GM12878 (cell line): Measurements from ENCODE around the gene TNFAIP1.

ENCODE experiments used
- ASH2L ChIP-seq: fragments of 300-600, 200-600 bp; sonication (generic); IDR thresholded peaks from 2 replicates; pipeline ENCODE4 v1.6.1; 2017; ENCODE audit warnings: low read depth, mild to moderate bottlenecking, borderline replicate concordance
- DPF2 ChIP-seq: fragments of 450-650 bp; IDR thresholded peaks from 2 replicates; pipeline ENCODE4 v1.6.1; 2017; ENCODE audit warnings: mild to moderate bottlenecking
- EP300 ChIP-seq, 2 experiments: fragments of 150-350 bp in 1 of 2; IDR thresholded peaks; 2 replicates each; pipeline ENCODE4 v1.6.1; 2011 to 2012; ENCODE audit warnings: low read depth in 2 of 2, low read length in 2 of 2, borderline replicate concordance in 1 of 2, improper control_type of control experiment in 1 of 2, inconsistent platforms in 1 of 2; ENCODE audit not compliant: control insufficient read depth in 1 of 2
- FOS ChIP-seq: IDR thresholded peaks from 3 replicates; pipeline ENCODE4 v1.6.1; 2011; ENCODE audit warnings: borderline replicate concordance; ENCODE audit not compliant: insufficient read length; ENCODE audit errors: extremely low read depth
- GABPA ChIP-seq: IDR thresholded peaks from 2 replicates; pipeline ENCODE4 v1.6.1; 2014; ENCODE audit warnings: antibody characterized with exemption, low read depth, mild to moderate bottlenecking, inconsistent platforms
- HDAC6 ChIP-seq: fragments of 200-600 bp; sonication (generic); IDR thresholded peaks from one replicate; pipeline ENCODE4 v1.8.0; 2017; ENCODE audit warnings: antibody characterized with exemption; ENCODE audit not compliant: unreplicated experiment
- MXI1 ChIP-seq: fragments of 150-350 bp; IDR thresholded peaks from 2 replicates; pipeline ENCODE4 v1.6.1; 2011; ENCODE audit warnings: low read depth, mild to moderate bottlenecking, inconsistent platforms, low read length, improper control_type of control experiment
- NR2C2 ChIP-seq: IDR thresholded peaks from 2 replicates; pipeline ENCODE4 v1.6.1; 2011; ENCODE audit warnings: borderline replicate concordance, low read depth; ENCODE audit not compliant: control insufficient read depth, insufficient read length
- POLR2A ChIP-seq: IDR thresholded peaks from 2 replicates; pipeline ENCODE4 v1.6.1; 2011; ENCODE audit warnings: low read depth, mild to moderate bottlenecking, low read length
- TF ChIP-seq, protein P1 (sequence below), 3 experiments: IDR thresholded peaks in 2 of 3; conservative IDR thresholded peaks in 1 of 3; 2 replicates each; pipeline ENCODE4 v1.5.1; 2011; ENCODE audit warnings: low read depth in 3 of 3, low read length in 3 of 3, mild to moderate bottlenecking in 3 of 3, control low read depth in 2 of 3, moderate library complexity in 2 of 3, inconsistent platforms in 1 of 3, mixed read lengths in 1 of 3; ENCODE audit not compliant: control insufficient read depth in 2 of 3, insufficient read depth in 1 of 3; ENCODE audit errors: extremely low read depth in 1 of 3
- TF ChIP-seq, protein P2 (sequence below): fragments of 450-650 bp; IDR thresholded peaks from 2 replicates; pipeline ENCODE4 v1.6.1; 2016; ENCODE audit warnings: mild to moderate bottlenecking
- TF ChIP-seq, protein P3 (sequence below): fragments of 450-650 bp; formaldehyde crosslinking; IDR thresholded peaks from 2 replicates; pipeline ENCODE4 v1.4.0; 2020; ENCODE audit warnings: mild to moderate bottlenecking, moderate library complexity

DNA sequence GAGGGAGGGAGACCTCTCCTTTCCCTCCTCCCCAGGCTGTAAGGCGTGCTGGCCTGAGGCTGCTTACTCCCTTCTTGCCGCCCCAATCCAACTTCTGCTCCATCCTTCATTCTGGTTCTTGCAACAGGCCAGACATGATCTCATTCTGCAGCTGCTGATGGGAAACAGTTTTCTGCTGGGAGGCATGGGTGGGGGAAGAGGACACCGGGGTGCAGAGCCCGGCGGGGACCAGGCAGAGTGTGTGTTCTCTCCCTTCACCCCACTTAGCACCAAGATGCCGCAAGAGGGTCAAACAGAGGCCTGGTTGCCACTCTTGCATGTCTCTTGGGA is 37.3 kb downstream of the TNFAIP1 start:
- no peak for TF ChIP-seq GABPA
- TF ChIP-seq, protein P1, sequence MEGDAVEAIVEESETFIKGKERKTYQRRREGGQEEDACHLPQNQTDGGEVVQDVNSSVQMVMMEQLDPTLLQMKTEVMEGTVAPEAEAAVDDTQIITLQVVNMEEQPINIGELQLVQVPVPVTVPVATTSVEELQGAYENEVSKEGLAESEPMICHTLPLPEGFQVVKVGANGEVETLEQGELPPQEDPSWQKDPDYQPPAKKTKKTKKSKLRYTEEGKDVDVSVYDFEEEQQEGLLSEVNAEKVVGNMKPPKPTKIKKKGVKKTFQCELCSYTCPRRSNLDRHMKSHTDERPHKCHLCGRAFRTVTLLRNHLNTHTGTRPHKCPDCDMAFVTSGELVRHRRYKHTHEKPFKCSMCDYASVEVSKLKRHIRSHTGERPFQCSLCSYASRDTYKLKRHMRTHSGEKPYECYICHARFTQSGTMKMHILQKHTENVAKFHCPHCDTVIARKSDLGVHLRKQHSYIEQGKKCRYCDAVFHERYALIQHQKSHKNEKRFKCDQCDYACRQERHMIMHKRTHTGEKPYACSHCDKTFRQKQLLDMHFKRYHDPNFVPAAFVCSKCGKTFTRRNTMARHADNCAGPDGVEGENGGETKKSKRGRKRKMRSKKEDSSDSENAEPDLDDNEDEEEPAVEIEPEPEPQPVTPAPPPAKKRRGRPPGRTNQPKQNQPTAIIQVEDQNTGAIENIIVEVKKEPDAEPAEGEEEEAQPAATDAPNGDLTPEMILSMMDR (IDR thresholded peaks at IDR 0.05 in 2 of 3, conservative IDR thresholded peaks at IDR 0.05 in 1 of 3; ENCODE audit: control insufficient read depth in 2 of 3, extremely low read depth in 1 of 3, insufficient read depth in 1 of 3, low read depth in 3 of 3, low read length in 3 of 3) = no peak
- TF ChIP-seq, protein P2, sequence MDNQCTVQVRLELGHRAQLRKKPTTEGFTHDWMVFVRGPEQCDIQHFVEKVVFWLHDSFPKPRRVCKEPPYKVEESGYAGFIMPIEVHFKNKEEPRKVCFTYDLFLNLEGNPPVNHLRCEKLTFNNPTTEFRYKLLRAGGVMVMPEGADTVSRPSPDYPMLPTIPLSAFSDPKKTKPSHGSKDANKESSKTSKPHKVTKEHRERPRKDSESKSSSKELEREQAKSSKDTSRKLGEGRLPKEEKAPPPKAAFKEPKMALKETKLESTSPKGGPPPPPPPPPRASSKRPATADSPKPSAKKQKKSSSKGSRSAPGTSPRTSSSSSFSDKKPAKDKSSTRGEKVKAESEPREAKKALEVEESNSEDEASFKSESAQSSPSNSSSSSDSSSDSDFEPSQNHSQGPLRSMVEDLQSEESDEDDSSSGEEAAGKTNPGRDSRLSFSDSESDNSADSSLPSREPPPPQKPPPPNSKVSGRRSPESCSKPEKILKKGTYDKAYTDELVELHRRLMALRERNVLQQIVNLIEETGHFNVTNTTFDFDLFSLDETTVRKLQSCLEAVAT = no peak
- TF ChIP-seq HDAC6 = no peak
- no peak for TF ChIP-seq POLR2A
- TF ChIP-seq, protein P3, sequence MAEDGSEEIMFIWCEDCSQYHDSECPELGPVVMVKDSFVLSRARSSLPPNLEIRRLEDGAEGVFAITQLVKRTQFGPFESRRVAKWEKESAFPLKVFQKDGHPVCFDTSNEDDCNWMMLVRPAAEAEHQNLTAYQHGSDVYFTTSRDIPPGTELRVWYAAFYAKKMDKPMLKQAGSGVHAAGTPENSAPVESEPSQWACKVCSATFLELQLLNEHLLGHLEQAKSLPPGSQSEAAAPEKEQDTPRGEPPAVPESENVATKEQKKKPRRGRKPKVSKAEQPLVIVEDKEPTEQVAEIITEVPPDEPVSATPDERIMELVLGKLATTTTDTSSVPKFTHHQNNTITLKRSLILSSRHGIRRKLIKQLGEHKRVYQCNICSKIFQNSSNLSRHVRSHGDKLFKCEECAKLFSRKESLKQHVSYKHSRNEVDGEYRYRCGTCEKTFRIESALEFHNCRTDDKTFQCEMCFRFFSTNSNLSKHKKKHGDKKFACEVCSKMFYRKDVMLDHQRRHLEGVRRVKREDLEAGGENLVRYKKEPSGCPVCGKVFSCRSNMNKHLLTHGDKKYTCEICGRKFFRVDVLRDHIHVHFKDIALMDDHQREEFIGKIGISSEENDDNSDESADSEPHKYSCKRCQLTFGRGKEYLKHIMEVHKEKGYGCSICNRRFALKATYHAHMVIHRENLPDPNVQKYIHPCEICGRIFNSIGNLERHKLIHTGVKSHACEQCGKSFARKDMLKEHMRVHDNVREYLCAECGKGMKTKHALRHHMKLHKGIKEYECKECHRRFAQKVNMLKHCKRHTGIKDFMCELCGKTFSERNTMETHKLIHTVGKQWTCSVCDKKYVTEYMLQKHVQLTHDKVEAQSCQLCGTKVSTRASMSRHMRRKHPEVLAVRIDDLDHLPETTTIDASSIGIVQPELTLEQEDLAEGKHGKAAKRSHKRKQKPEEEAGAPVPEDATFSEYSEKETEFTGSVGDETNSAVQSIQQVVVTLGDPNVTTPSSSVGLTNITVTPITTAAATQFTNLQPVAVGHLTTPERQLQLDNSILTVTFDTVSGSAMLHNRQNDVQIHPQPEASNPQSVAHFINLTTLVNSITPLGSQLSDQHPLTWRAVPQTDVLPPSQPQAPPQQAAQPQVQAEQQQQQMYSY (CRISPR knock-in tag) = no peak
- TF ChIP-seq EP300 (IDR thresholded peaks at IDR 0.05; ENCODE audit: borderline replicate concordance in 1 of 2, control insufficient read depth in 1 of 2, low read depth in 2 of 2, low read length in 2 of 2) = no peak
- no peak for TF ChIP-seq FOS
- no peak for TF ChIP-seq NR2C2
- TF ChIP-seq MXI1 = no peak
- no peak for TF ChIP-seq ASH2L
- TF ChIP-seq DPF2 = no peak
